Brain pericyte (primary cell): ENCODE results near the gene TRIP11.

Experiments
- DNase-seq: peaks from one replicate; pipeline ENCODE4 v3.0.0-alpha.2; 2012; ENCODE audit warnings: low read depth, low spot score

TRIP11 gene

GRCh38 chr14:91919814-91920213 lies 120.0 kb downstream of the TRIP11 start:
- no peak for DNase-seq

DNA sequence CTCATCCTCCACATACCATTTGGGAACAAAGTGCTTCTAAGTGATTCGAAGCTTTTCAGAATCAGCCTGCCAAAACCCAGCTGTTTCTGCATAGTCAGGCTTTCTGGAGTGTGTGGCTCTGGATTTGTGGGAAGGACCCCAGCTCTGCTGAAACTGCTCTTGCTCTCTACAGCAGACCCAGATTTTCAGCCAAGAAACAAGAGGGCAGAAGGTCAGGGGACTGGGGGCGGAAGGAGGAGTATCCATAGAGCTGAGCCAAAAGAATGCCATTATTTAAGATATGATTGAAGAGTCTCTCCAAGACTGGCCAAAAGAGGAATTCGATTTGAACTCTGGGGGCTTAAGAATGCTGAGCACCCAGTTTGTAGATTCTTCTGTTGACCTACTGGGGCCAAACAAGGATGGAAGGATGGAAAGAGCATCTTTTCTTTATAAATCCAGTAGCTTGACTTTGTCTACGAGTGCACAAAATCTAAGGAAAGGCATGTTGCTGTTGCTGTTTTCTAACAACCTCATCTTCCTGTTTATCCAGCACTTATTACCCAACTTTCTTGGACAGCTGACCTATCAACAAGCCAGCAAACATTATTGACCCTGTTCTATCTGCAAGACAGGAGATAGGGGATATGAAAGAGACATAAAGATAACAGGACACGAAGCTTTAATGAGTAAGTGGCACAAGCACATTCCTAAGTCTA lies 121.5 kb downstream of the TRIP11 start:
- DNase-seq: no peak
